ENCODE results near the gene PLVAP. TPM values are rescaled to one million over a fixed set of nuclear protein-coding genes. Genes with fewer than 3 reads are reported as not detected.

The PLVAP gene
- total and polyA plus RNA-seq, 2 experiments from 2014 or later, result not detected

DNA sequence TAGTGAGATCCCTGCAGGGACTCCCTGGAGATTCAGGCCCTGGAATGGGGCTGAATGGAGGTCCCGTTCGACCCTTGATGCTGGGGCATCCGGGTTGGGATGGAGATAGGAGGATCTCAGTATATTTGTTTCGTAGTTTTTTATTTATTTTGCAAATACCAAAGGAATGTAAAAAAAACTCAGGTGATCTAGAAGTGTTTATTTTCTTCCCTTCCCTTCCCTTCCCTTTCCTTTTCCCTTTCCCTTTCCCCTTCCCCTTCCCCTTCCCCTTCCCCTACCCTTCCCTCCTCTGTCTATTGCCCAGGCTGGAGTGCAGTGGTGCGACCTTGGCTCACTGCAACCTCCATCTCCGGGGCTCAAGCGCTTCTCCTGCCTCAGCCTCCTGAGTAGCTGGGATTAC, 35.3 kb downstream of the PLVAP start:
- peaks cover 6% of the 10 kb centered on the region; the same call in 1 of the 2 replicates for H3K36me3 ChIP-seq (ENCODE audit: insufficient read depth)
- peaks cover 15% of the 10 kb centered on the region; the same call in 1 of the 2 replicates for H3F3A ChIP-seq (replicated peaks; ENCODE audit: low read depth)
- H3K27me3 ChIP-seq (ENCODE audit: insufficient read depth), result no peaks in the 10 kb centered on the region
- Mint-ChIP-seq H3K4me1 (peaks cover 27% of the 10 kb centered on the region; the same call in 2 of the 3 replicates), H3K36me3 (ENCODE audit: low read depth) (peaks cover 32% of the 10 kb centered on the region), H3K27ac (no peak overlapping the region), H3K9me3 (no peaks in the 10 kb centered on the region), H3K4me3 (no peak overlapping the region), H3K27me3 (ENCODE audit: insufficient read depth, low read depth, poor library complexity) (peaks cover 22% of the 10 kb centered on the region)
- ATAC-seq (no peak), DNase-seq (ENCODE audit: low spot score) (no peak)
- TF ChIP-seq, protein P1, sequence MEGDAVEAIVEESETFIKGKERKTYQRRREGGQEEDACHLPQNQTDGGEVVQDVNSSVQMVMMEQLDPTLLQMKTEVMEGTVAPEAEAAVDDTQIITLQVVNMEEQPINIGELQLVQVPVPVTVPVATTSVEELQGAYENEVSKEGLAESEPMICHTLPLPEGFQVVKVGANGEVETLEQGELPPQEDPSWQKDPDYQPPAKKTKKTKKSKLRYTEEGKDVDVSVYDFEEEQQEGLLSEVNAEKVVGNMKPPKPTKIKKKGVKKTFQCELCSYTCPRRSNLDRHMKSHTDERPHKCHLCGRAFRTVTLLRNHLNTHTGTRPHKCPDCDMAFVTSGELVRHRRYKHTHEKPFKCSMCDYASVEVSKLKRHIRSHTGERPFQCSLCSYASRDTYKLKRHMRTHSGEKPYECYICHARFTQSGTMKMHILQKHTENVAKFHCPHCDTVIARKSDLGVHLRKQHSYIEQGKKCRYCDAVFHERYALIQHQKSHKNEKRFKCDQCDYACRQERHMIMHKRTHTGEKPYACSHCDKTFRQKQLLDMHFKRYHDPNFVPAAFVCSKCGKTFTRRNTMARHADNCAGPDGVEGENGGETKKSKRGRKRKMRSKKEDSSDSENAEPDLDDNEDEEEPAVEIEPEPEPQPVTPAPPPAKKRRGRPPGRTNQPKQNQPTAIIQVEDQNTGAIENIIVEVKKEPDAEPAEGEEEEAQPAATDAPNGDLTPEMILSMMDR (conservative IDR thresholded peaks at IDR 0.05; ENCODE audit: low read depth in 2 of 2), result no peak
- TF ChIP-seq ZNF114 (CRISPR knock-in tag; IDR thresholded peaks at IDR 0.05) (no peak), EZH2 (IDR thresholded peaks at IDR 0.05; ENCODE audit: low read depth, unreplicated experiment) (no peak), EZH2phosphoT487 (IDR thresholded peaks at IDR 0.05; ENCODE audit: unreplicated experiment) (no peak)
- TF ChIP-seq, protein P2, sequence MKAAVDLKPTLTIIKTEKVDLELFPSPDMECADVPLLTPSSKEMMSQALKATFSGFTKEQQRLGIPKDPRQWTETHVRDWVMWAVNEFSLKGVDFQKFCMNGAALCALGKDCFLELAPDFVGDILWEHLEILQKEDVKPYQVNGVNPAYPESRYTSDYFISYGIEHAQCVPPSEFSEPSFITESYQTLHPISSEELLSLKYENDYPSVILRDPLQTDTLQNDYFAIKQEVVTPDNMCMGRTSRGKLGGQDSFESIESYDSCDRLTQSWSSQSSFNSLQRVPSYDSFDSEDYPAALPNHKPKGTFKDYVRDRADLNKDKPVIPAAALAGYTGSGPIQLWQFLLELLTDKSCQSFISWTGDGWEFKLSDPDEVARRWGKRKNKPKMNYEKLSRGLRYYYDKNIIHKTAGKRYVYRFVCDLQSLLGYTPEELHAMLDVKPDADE (IDR thresholded peaks at IDR 0.05), result no peak
- no peaks in the 10 kb centered on the region for H4K20me1 ChIP-seq (replicated peaks; ENCODE audit: insufficient read depth)
- no peaks in the 10 kb centered on the region for H3K9me2 ChIP-seq (ENCODE audit: insufficient read depth)
- H3K4me3 ChIP-seq, result no peak overlapping the region
- H3K79me2 ChIP-seq (replicated peaks; ENCODE audit: insufficient read depth), result no peaks in the 10 kb centered on the region
- no peak overlapping the region for H3K27ac ChIP-seq (ENCODE audit: low read depth)
- no peak overlapping the region for H2AFZ ChIP-seq
- H3K4me1 ChIP-seq (ENCODE audit: insufficient read depth), result peaks cover 26% of the 10 kb centered on the region; the same call in 1 of the 2 replicates
- H3K4me2 ChIP-seq, result no peak overlapping the region

DNA sequence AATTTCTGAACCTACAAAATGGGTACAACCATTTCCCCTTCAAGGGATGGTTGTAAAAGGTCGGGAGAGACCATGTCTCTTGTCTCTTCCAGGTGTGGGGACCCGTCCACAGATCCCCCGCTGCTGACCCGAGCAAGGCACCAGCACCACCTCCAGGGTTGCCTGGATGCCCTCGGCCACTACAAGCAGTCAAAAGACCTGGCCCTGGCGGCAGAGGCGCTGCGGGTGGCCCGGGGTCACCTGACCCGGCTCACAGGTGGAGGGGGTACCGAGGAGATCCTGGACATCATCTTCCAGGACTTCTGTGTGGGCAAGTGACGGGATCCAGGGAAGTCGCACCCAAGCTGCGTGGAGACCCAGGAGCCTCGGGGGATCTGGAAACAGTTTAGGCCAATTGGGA, 35.8 kb downstream of the PLVAP start:
- no peak overlapping the region for H3K4me3 Mint-ChIP-seq
- peaks cover 27% of the 10 kb centered on the region; the same call in 2 of the 3 replicates for H3K4me1 Mint-ChIP-seq
- Histone ChIP-seq H2AFZ (no peak overlapping the region), H3K4me2 (peak overlapping the region; percentile 72), H3K9me2 (ENCODE audit: insufficient read depth) (no peaks in the 10 kb centered on the region), H3K4me1 (ENCODE audit: insufficient read depth) (peaks cover 26% of the 10 kb centered on the region; the same call in 1 of the 2 replicates), H3K79me2 (replicated peaks; ENCODE audit: insufficient read depth) (no peaks in the 10 kb centered on the region), H4K20me1 (replicated peaks; ENCODE audit: insufficient read depth) (no peaks in the 10 kb centered on the region), H3K27me3 (ENCODE audit: insufficient read depth) (no peaks in the 10 kb centered on the region), H3K36me3 (ENCODE audit: insufficient read depth) (peaks cover 6% of the 10 kb centered on the region; the same call in 1 of the 2 replicates), H3K27ac (ENCODE audit: low read depth) (peak overlapping the region; percentile 74; the same call in 1 of the 2 replicates), H3K4me3 (peak overlapping the region; percentile 46), H3F3A (replicated peaks; ENCODE audit: low read depth) (peaks cover 15% of the 10 kb centered on the region; the same call in 1 of the 2 replicates)
- peaks cover 32% of the 10 kb centered on the region for H3K36me3 Mint-ChIP-seq (ENCODE audit: low read depth)
- no peak for ATAC-seq
- no peaks in the 10 kb centered on the region for H3K9me3 Mint-ChIP-seq
- DNase-seq (ENCODE audit: low spot score), result no peak
- peaks cover 22% of the 10 kb centered on the region for H3K27me3 Mint-ChIP-seq (ENCODE audit: insufficient read depth, low read depth, poor library complexity)
- no peak overlapping the region for H3K27ac Mint-ChIP-seq
- TF ChIP-seq ZNF331 (CRISPR knock-in tag; IDR thresholded peaks at IDR 0.05; ENCODE audit: low read depth), result no peak
- TF ChIP-seq JUNB (IDR thresholded peaks at IDR 0.05; ENCODE audit: unreplicated experiment), result no peak
- TF ChIP-seq CREB1 (CRISPR knock-in tag; IDR thresholded peaks at IDR 0.05; ENCODE audit: low read depth), result no peak
- TF ChIP-seq, protein P1 (conservative IDR thresholded peaks at IDR 0.05; ENCODE audit: low read depth in 2 of 2), result no peak
- TF ChIP-seq, protein P3, sequence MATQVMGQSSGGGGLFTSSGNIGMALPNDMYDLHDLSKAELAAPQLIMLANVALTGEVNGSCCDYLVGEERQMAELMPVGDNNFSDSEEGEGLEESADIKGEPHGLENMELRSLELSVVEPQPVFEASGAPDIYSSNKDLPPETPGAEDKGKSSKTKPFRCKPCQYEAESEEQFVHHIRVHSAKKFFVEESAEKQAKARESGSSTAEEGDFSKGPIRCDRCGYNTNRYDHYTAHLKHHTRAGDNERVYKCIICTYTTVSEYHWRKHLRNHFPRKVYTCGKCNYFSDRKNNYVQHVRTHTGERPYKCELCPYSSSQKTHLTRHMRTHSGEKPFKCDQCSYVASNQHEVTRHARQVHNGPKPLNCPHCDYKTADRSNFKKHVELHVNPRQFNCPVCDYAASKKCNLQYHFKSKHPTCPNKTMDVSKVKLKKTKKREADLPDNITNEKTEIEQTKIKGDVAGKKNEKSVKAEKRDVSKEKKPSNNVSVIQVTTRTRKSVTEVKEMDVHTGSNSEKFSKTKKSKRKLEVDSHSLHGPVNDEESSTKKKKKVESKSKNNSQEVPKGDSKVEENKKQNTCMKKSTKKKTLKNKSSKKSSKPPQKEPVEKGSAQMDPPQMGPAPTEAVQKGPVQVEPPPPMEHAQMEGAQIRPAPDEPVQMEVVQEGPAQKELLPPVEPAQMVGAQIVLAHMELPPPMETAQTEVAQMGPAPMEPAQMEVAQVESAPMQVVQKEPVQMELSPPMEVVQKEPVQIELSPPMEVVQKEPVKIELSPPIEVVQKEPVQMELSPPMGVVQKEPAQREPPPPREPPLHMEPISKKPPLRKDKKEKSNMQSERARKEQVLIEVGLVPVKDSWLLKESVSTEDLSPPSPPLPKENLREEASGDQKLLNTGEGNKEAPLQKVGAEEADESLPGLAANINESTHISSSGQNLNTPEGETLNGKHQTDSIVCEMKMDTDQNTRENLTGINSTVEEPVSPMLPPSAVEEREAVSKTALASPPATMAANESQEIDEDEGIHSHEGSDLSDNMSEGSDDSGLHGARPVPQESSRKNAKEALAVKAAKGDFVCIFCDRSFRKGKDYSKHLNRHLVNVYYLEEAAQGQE (IDR thresholded peaks at IDR 0.05; ENCODE audit: unreplicated experiment), result no peak
- TF ChIP-seq EZH2 (IDR thresholded peaks at IDR 0.05; ENCODE audit: low read depth, unreplicated experiment), result no peak
- TF ChIP-seq EZH2phosphoT487 (IDR thresholded peaks at IDR 0.05; ENCODE audit: unreplicated experiment), result no peak
- no peak for TF ChIP-seq ZNF114 (CRISPR knock-in tag; IDR thresholded peaks at IDR 0.05)
